HepG2 (cell line): ENCODE data around the gene SPON1. TPM values are rescaled to one million over a fixed set of nuclear protein-coding genes. Genes with fewer than 3 reads are reported as not detected.

Experiments
- ATAC-seq: fragments of 200-7000 bp; cut with Tn5 transposase; 3 replicates; pipeline ENCODE4 v1.9.1; 2020; ENCODE audit warnings: mild to moderate bottlenecking, moderate library complexity
- Bru-seq: library from RNA; stranded (reverse); fragments of 400-500 nt; gene quantifications from one replicate; lab custom pipeline; 2021; lab: Mats Ljungman, UMichigan
- BruChase-seq, 2 experiments: library from RNA; stranded (reverse); fragments of 400-500 nt; gene quantifications; one replicate each; lab custom pipeline; 2021; lab: Mats Ljungman, UMichigan
- BruUV-seq: library from RNA; stranded (reverse); fragments of 400-500 nt; replicated peaks from 2 replicates; lab custom pipeline; 2021; lab: Mats Ljungman, UMichigan
- CTCF ChIA-PET: fragments of 300-600 bp; formaldehyde crosslinking; extraction: SDS; loops from one replicate; lab custom pipeline; 2021; ENCODE audit warnings: low total read pairs, inconsistent platforms, low intra/inter-chr PET ratio; lab: Yijun Ruan, JAX
- POLR2A ChIA-PET: fragments of 350-600 bp; sonication (Branson Sonifier 250); formaldehyde crosslinking; loops from one replicate; lab custom pipeline; 2020; ENCODE audit warnings: antibody characterized with exemption, inconsistent platforms; lab: Yijun Ruan, JAX
- DNase-seq: peaks from one replicate; pipeline ENCODE4 v3.0.0-alpha.2; 2015; ENCODE audit warnings: low spot score
- FAIRE-seq: peaks from 3 replicates; lab custom pipeline; 2011; peaks lifted over from hg19 to GRCh38; lab: Jason Lieb, UNC
- H2AFZ ChIP-seq: one replicate; pipeline ENCODE4 v1.6.1; 2011; ENCODE audit warnings: low read length, inconsistent platforms
- H3K27ac ChIP-seq: fragments of 300-600 bp; 3 replicates; pipeline ENCODE4 v1.8.0; 2011; ENCODE audit warnings: mixed run types, mild to moderate bottlenecking, mixed read lengths, low read length, inconsistent platforms; ENCODE audit not compliant: insufficient read depth; ENCODE audit errors: extremely low read length
- H3K27me3 ChIP-seq, 2 experiments: fragments of 200-600 bp in 1 of 2; 2 replicates in 1 of 2; 3 replicates in 1 of 2; pipeline versions ENCODE4 v1.6.0 to v1.8.0; 2011; ENCODE audit warnings: low read length in 2 of 2, mild to moderate bottlenecking in 2 of 2, moderate library complexity in 2 of 2, inconsistent platforms in 1 of 2; ENCODE audit not compliant: insufficient read depth in 2 of 2, control insufficient read depth in 1 of 2
- H3K36me3 ChIP-seq, 2 experiments: fragments of 200-600 bp in 1 of 2; replicated peaks in 1 of 2; 2 replicates in 1 of 2; 3 replicates in 1 of 2; pipeline versions ENCODE4 v1.5.1 to v1.8.0; 2011; ENCODE audit warnings: low read length in 2 of 2, inconsistent platforms in 1 of 2; ENCODE audit not compliant: insufficient read depth in 2 of 2, control insufficient read depth in 1 of 2
- H3K4me1 ChIP-seq: 2 replicates; pipeline ENCODE4 v1.5.1; 2012; ENCODE audit warnings: low read length, inconsistent platforms; ENCODE audit not compliant: insufficient read depth
- H3K4me2 ChIP-seq: 2 replicates; pipeline ENCODE4 v1.6.0; 2011; ENCODE audit warnings: low read depth, low read length, inconsistent platforms
- H3K4me3 ChIP-seq, 3 experiments: fragments of 200-600 bp in 1 of 3; sonication (generic), shearing (Covaris generic) in 1 of 3; replicated peaks in 1 of 3; 2 replicates each; pipeline ENCODE4 v1.5.1; 2011 to 2016; ENCODE audit warnings: low read length in 3 of 3, inconsistent platforms in 2 of 3, low read depth in 2 of 3, mild to moderate bottlenecking in 2 of 3, control low read depth in 1 of 3, mixed read lengths in 1 of 3; ENCODE audit not compliant: insufficient read depth in 1 of 3
- H3K79me2 ChIP-seq: one replicate; pipeline ENCODE4 v1.6.1; 2011; ENCODE audit warnings: low read length, inconsistent platforms; ENCODE audit not compliant: insufficient read depth
- H3K9ac ChIP-seq: 2 replicates; pipeline ENCODE4 v1.6.0; 2011; ENCODE audit warnings: mild to moderate bottlenecking, low read depth, low read length, inconsistent platforms; ENCODE audit not compliant: insufficient read depth
- H3K9me3 ChIP-seq: 2 replicates; pipeline ENCODE4 v1.5.1; 2012; ENCODE audit warnings: mild to moderate bottlenecking, low read length
- H4K20me1 ChIP-seq: 2 replicates; pipeline ENCODE4 v1.6.0; 2011; ENCODE audit warnings: inconsistent platforms, mild to moderate bottlenecking, low read length, moderate library complexity; ENCODE audit not compliant: insufficient read depth
- GABPB1 ChIP-seq: IDR thresholded peaks from 2 replicates; pipeline ENCODE4 v1.6.1; 2016; ENCODE audit warnings: mild to moderate bottlenecking, missing genetic modification reagents, moderate library complexity, missing compliant biosample characterization
- SP140L ChIP-seq: sonication (generic); formaldehyde crosslinking; IDR thresholded peaks from 2 replicates; pipeline ENCODE4 v1.4.0; 2020; ENCODE audit warnings: missing genetic modification reagents, borderline replicate concordance
- ZNF234 ChIP-seq: sonication (generic); formaldehyde crosslinking; conservative IDR thresholded peaks from 2 replicates; pipeline ENCODE4 v1.5.1; 2020; ENCODE audit warnings: mild to moderate bottlenecking, missing genetic modification reagents
- WGBS: methylation state at CpG from one replicate; pipeline ENCODE4 v1.1.6; 2017; ENCODE audit warnings: low lambda C conversion rate; 5-methylcytosine and 5-hydroxymethylcytosine counted together
- in situ Hi-C: cut with HindIII; loops from 2 replicates; pipeline ENCODE4 v1.10.0; 2017; ENCODE audit warnings: low pct_unique_long_range_greater_than_20kb; ENCODE audit not compliant: extremely low pct_ligation_motif_present
- intact Hi-C: fragments of 100-400 bp; cut with micrococcal nuclease; formaldehyde crosslinking; loops from one replicate; pipeline ENCODE4 v1.10.0; 2022; ENCODE audit not compliant: unreplicated experiment
- long read RNA-seq, 2 experiments: library from RNA in 1 of 2; library from polyadenylated mRNA in 1 of 2; stranded (forward) in 1 of 2; unstranded in 1 of 2; transcript quantifications; one replicate each; pipeline ENCODE4 v2.0.0, GENCODE V29; 2019 to 2022
- polyA minus RNA-seq, 3 experiments: library from RNA; depleted of rRNA, polyadenylated mRNA; stranded (reverse); fragments of >200 nt; gene quantifications; 2 replicates each; pipeline ENCODE4 v1.2.3, GENCODE V29; 2011; ENCODE audit warnings: low replicate concordance in 1 of 3
- polyA plus RNA-seq, 8 experiments: library from polyadenylated mRNA; depleted of rRNA in 3 of 8; stranded (reverse) in 7 of 8; unstranded in 1 of 8; fragments of >200 nt; fragmentation: Illumina TruSeq in 4 of 8; extraction: Trizol in 4 of 8; gene quantifications; 2 replicates each; pipeline versions ENCODE4 v1.2.1 to v1.2.3, GENCODE V29; 2011 to 2016; ENCODE audit warnings: low read depth in 4 of 8, missing spikeins in 1 of 8, mixed read lengths in 1 of 8; ENCODE audit not compliant: insufficient read depth in 1 of 8
- total RNA-seq, 5 experiments: library from RNA; depleted of rRNA; stranded (reverse); fragments of >200 nt; fragmentation: Illumina TruSeq; extraction: Trizol; gene quantifications; 2 replicates each; pipeline ENCODE4 v1.2.3, GENCODE V29; 2016; ENCODE audit warnings: low read depth in 1 of 5

Gene SPON1
- not detected in 2 replicates for total RNA-seq (2016; rRNA removed; fragmentation: Illumina TruSeq; extraction: Trizol)
- total RNA-seq (2016; cell fraction: cytosol; rRNA removed; fragmentation: Illumina TruSeq; extraction: Trizol; ENCODE audit: low read depth) = not detected in 2 replicates
- not detected in 2 replicates for total RNA-seq (2016; cell fraction: insoluble cytoplasmic fraction; rRNA removed; fragmentation: Illumina TruSeq; extraction: Trizol)
- total RNA-seq (2016; cell fraction: membrane; rRNA removed; fragmentation: Illumina TruSeq; extraction: Trizol) = not detected in 2 replicates
- total RNA-seq (2016; cell fraction: nucleus; rRNA removed; fragmentation: Illumina TruSeq; extraction: Trizol) = not detected in 2 replicates
- polyA plus RNA-seq (2011; rRNA removed) = not detected in 2 replicates
- not detected in 2 replicates for polyA plus RNA-seq (2011; cell fraction: cytosol; rRNA removed)
- not detected in 2 replicates for polyA plus RNA-seq (2011; cell fraction: nucleus; rRNA removed)
- 0.20 and 0.47 TPM in 2 replicates for polyA plus RNA-seq (2012)
- polyA plus RNA-seq (2016; cell fraction: cytosol; fragmentation: Illumina TruSeq; extraction: Trizol; ENCODE audit: low read depth) = not detected in 2 replicates
- not detected in 2 replicates for polyA plus RNA-seq (2016; cell fraction: insoluble cytoplasmic fraction; fragmentation: Illumina TruSeq; extraction: Trizol; ENCODE audit: low read depth)
- polyA plus RNA-seq (2016; cell fraction: membrane; fragmentation: Illumina TruSeq; extraction: Trizol; ENCODE audit: low read depth) = not detected in 2 replicates
- not detected in 2 replicates for polyA plus RNA-seq (2016; cell fraction: nucleus; fragmentation: Illumina TruSeq; extraction: Trizol; ENCODE audit: insufficient read depth, low read depth)
- not detected in 2 replicates for polyA minus RNA-seq (2011; rRNA and poly(A)+ RNA removed; ENCODE audit: low replicate concordance)
- polyA minus RNA-seq (2011; cell fraction: cytosol; rRNA and poly(A)+ RNA removed) = not detected in 2 replicates
- polyA minus RNA-seq (2011; cell fraction: nucleus; rRNA and poly(A)+ RNA removed) = not detected in 2 replicates
- Bru-seq, nascent RNA = percentile 2 among the genes with signal in this experiment
- percentile 1 among the genes with signal in this experiment for BruChase-seq, experiment 1, labeled RNA remaining after a 6-hour chase
- not detected for BruChase-seq, experiment 2, labeled RNA remaining after a 2-hour chase
- long read RNA-seq, experiment 1 = 0 reads
- long read RNA-seq, experiment 2 = 0 reads

DNA sequence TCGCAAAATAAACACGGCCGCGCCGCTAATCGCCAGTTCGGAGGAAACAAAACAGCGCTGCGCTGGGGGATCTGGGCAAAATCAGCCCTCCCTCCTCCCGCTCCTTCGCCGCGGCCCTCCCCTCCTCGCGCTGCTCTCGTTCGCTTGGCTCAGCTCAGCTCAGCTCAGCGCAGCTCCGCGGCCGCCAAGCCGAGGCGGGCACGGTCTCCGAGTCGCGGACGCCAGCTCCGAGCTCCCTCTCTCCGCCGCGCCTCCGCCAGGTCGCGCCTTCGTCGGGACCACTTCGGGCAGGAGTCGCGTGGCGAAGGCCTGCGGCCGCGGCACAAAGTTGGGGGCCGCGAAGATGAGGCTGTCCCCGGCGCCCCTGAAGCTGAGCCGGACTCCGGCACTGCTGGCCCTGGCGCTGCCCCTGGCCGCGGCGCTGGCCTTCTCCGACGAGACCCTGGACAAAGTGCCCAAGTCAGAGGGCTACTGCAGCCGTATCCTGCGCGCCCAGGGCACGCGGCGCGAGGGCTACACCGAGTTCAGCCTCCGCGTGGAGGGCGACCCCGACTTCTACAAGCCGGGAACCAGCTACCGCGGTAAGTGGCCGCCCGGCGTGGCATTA is at the start of gene SPON1:
TSS of gene SPON1 (plus strand) at position 162 of the 607 bp plus-strand sequence. CDS start at position 344, 182 bp downstream.
- Histone ChIP-seq H3K79me2 (no peaks in the 10 kb centered on the region), H4K20me1 (no peaks in the 10 kb centered on the region), H3K27me3 (peaks cover 2 to 27% of the 10 kb centered on the region in 2 experiments), H3K4me3 (no peak within 1 kb of the TSS), H2AFZ (no peak within 1 kb of the TSS), H3K4me1 (peaks cover 11% of the 10 kb centered on the region), H3K36me3 (no peaks in the 10 kb centered on the region), H3K9ac (no peak within 1 kb of the TSS), H3K9me3 (no peaks in the 10 kb centered on the region), H3K4me2 (no peak within 1 kb of the TSS), H3K27ac (no peak within 1 kb of the TSS)
- ATAC-seq (no peak), FAIRE-seq (no peak), DNase-seq (no peak)
- intact Hi-C loops = no loop called here
- no CpG with 5 or more reads among the region's 74 CpGs for WGBS
- in situ Hi-C loops = loop anchor here (10.0 kb wide), 1 partner anchor 182 kb away; no protein-coding TSS in a partner anchor
- ChIA-PET CTCF (no interaction called here), POLR2A (no interaction called here)
- TF ChIP-seq ZNF234 (no peak), GABPB1 (CRISPR knock-in tag) (no peak), SP140L (CRISPR knock-in tag) (no peak)
- no TSS peak for BruUV-seq
